Lower lobe of right lung (tissue), 2 donors: ENCODE measurements around the gene GGNBP2. TPM values are rescaled to one million over a fixed set of nuclear protein-coding genes. Genes with fewer than 3 reads are reported as not detected.

Experiments
- ATAC-seq, 2 donors: fragments of 200-7000 bp; cut with Tn5 transposase; one replicate each; pipeline ENCODE4 v1.9.1; 2020 to 2022; ENCODE audit warnings: mild to moderate bottlenecking in 2 of 2, moderate library complexity in 2 of 2
- DNase-seq: peaks from one replicate; pipeline ENCODE4 v3.0.0-alpha.2; 2020
- H3K27ac ChIP-seq: fragments of 200-600 bp; one replicate; pipeline ENCODE4 v1.8.0; 2022
- H3K27me3 ChIP-seq: fragments of 200-600 bp; one replicate; pipeline ENCODE4 v1.8.0; 2022; ENCODE audit warnings: low read depth
- H3K36me3 ChIP-seq: fragments of 200-600 bp; one replicate; pipeline ENCODE4 v1.8.0; 2022; ENCODE audit warnings: mild to moderate bottlenecking
- H3K4me1 ChIP-seq: fragments of 200-600 bp; one replicate; pipeline ENCODE4 v1.8.0; 2022
- H3K4me3 ChIP-seq: fragments of 200-600 bp; one replicate; pipeline ENCODE4 v1.8.0; 2022; ENCODE audit warnings: mild to moderate bottlenecking
- H3K9me3 ChIP-seq: fragments of 200-600 bp; one replicate; pipeline ENCODE4 v1.8.0; 2022
- CTCF ChIP-seq: fragments of 200-600 bp; IDR thresholded peaks from one replicate; pipeline ENCODE4 v1.8.0; 2022; ENCODE audit warnings: antibody characterized with exemption, mild to moderate bottlenecking
- intact Hi-C: fragments of 100-400 bp; cut with DNase I; formaldehyde crosslinking; loops from one replicate; pipeline ENCODE4 v1.11.0; 2022
- total RNA-seq: library from RNA; stranded (reverse); fragmentation: NEBNext Ultra II Directional; extraction: Animal tissue kit (Norgen Biotek cat#: 25700); gene quantifications from one replicate; pipeline ENCODE4 v1.2.1, GENCODE V29; 2021
- donor health status: DM: no; HTN: yes; CAD: no; lungs with severe emphysema.

GGNBP2 gene
- total RNA-seq, 1 donor from 2014 or later, result 74.8 TPM

- H3K27ac ChIP-seq, result no peak overlapping the region
- no peak for DNase-seq
- no peaks in the 10 kb centered on the region for H3K9me3 ChIP-seq
- no peaks in the 10 kb centered on the region for H3K36me3 ChIP-seq
- peaks cover 16% of the 10 kb centered on the region for H3K27me3 ChIP-seq
- no peak overlapping the region for H3K4me3 ChIP-seq
- no peak for ATAC-seq
- intact Hi-C loops, result no loop called here
- TF ChIP-seq CTCF, result no peak
- no peaks in the 10 kb centered on the region for H3K4me1 ChIP-seq
Measured at GRCh38 chr17:36629970-36630502, 85.3 kb downstream of the GGNBP2 start.

- H3K4me3 ChIP-seq, result no peak overlapping the region
- no peaks in the 10 kb centered on the region for H3K4me1 ChIP-seq
- H3K27ac ChIP-seq, result no peak overlapping the region
- peaks cover 16% of the 10 kb centered on the region for H3K27me3 ChIP-seq
- H3K9me3 ChIP-seq, result no peaks in the 10 kb centered on the region
- DNase-seq (no peak), ATAC-seq (no peak)
- H3K36me3 ChIP-seq, result no peaks in the 10 kb centered on the region
- TF ChIP-seq CTCF, result no peak
- intact Hi-C loops, result no loop called here
Measured at GRCh38 chr17:36631022-36631421, 86.3 kb downstream of the GGNBP2 start.

- no peaks in the 10 kb centered on the region for H3K36me3 ChIP-seq
- intact Hi-C loops, result no loop called here
- H3K4me3 ChIP-seq, result no peak overlapping the region
- no peak for TF ChIP-seq CTCF
- H3K27me3 ChIP-seq, result peaks cover 34% of the 10 kb centered on the region
- no peaks in the 10 kb centered on the region for H3K4me1 ChIP-seq
- DNase-seq (no peak), ATAC-seq (no peak)
- H3K9me3 ChIP-seq, result no peaks in the 10 kb centered on the region
- no peak overlapping the region for H3K27ac ChIP-seq
Measured at GRCh38 chr17:36632916-36633771, 88.4 kb downstream of the GGNBP2 start.

Other genes with a start within 250 kb of the GGNBP2 start
- gene TBC1D3G, start 221.0 kb upstream of the GGNBP2 start, total RNA-seq, result not detected
- not detected for gene TBC1D3H, start 156.5 kb upstream of the GGNBP2 start, total RNA-seq
- 30.1 TPM for gene ZNHIT3, start 58.2 kb upstream of the GGNBP2 start, total RNA-seq
- gene MYO19, start 10.1 kb upstream of the GGNBP2 start, total RNA-seq, result 38.9 TPM
- 6.4 TPM for gene PIGW, start 9.9 kb upstream of the GGNBP2 start, total RNA-seq
- 5.9 TPM for gene DHRS11, start 47.0 kb downstream of the GGNBP2 start, total RNA-seq
- 6.6 TPM for gene MRM1, start 56.7 kb downstream of the GGNBP2 start, total RNA-seq